GM12874 (cell line): ENCODE data around the gene RESF1.

Experiments used
- TF ChIP-seq, protein P1 (sequence below): IDR thresholded peaks from 2 replicates; pipeline ENCODE4 v1.5.1; 2011; ENCODE audit warnings: low read depth, mild to moderate bottlenecking, control low read depth, low read length, moderate library complexity; ENCODE audit not compliant: insufficient read depth

RESF1 gene

DNA sequence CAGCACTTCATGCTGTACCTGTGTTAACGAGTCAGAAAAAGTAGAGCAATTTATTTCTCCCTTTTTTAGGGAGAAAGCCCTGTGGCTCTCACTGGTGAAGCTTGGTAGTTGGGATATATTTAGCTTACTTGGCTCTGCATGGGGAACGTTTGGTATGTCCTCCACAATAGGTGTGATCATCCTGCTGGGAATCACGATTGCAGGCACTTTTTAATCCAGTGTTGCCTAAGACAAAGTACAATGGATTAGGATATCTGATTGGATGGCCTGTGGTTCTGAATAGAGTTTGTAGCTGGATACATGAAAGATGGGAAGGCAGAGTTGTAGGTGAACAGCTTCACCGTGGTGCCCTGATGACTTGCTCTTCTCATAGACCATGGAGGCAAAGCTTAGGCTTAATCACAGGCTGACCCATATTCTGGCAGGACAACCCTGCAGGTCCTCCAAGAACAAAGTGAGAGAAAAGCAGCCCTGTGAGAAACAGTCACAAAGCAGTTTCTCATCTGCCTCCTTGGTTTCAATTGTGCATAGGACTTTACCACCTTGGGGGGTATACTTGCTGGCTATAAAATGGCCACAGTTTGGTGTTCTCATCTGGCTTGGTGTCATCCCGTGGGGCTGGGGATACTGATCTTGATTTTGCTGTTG, 7.5 kb downstream of the RESF1 start:
- TF ChIP-seq, protein P1, sequence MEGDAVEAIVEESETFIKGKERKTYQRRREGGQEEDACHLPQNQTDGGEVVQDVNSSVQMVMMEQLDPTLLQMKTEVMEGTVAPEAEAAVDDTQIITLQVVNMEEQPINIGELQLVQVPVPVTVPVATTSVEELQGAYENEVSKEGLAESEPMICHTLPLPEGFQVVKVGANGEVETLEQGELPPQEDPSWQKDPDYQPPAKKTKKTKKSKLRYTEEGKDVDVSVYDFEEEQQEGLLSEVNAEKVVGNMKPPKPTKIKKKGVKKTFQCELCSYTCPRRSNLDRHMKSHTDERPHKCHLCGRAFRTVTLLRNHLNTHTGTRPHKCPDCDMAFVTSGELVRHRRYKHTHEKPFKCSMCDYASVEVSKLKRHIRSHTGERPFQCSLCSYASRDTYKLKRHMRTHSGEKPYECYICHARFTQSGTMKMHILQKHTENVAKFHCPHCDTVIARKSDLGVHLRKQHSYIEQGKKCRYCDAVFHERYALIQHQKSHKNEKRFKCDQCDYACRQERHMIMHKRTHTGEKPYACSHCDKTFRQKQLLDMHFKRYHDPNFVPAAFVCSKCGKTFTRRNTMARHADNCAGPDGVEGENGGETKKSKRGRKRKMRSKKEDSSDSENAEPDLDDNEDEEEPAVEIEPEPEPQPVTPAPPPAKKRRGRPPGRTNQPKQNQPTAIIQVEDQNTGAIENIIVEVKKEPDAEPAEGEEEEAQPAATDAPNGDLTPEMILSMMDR: no peak

DNA sequence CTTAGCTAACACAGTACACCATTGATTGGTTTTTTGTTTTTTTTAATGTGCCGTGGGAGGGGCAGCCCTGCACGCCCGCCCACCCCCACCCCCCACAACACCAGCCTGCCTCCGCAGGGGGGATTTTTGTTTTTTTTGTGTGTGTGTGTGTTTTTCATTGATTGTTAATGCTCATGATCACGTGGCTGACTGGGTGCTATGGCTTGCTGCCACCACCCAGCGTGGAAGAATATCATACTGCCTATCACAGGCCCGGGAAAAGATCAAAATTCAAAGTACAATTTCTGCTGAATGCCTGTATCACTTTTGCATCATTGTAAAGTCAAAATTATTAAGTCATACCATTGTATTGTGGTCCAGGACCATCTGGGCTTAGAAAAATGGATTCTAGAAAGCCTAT, 8.3 kb downstream of the RESF1 start:
- TF ChIP-seq, protein P1: no peak

DNA sequence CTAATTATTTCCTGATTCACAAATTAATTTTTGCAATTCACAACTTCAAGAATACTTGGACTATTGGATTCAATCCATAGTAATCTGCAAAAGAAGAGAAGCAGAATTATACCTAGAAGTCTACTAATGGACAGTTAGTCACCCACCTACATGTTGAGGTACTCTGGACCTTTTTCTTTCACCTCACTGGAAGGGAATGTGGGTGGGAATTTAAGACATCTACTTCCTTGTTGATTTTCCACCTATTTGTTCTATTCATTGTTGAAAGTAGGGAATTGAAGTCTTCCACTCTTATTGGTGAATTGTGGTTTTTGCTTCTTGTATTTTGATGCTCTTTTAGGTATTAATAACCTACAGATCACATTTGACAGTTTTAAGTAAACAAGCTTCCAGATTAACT, 11.0 kb downstream of the RESF1 start:
- TF ChIP-seq, protein P1: no peak

DNA sequence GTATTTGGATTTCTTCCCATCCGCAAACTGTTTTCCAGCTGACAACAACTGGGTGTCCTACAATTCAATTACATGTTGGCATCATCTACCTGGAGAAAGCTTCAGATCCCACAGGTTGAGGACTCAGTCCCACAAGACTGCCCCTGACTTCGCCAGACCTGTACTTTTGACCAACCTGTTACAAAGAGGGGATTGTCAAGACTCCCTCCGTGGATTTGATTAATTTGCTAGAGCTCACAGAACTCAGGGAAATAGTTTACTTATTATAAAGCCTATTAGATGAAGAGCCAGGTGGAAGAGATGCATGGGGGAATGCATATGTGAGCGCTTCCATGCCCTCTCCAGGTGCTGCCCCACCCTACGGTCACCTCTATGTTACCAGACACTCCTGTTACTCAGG, 14.6 kb downstream of the RESF1 start:
- TF ChIP-seq, protein P1: no peak

DNA sequence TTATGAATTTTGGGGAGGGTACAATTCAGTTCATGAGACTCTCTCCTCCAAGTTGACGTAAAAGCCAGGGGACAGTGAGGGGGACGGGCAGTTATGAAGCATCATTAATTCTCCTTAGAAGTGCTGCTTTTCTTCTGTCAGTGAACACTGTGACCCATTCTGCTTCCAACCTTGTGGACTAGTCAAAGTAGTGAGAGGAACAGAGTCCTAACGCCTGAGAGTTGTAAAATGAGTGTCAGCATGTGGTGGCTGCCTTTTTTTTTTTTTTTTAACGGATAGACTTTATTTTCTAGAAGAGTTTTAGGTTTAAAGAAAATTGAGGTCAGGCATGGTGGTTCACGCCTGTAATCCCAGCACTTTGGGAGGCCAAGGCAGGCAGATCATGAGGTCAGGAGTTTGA, 15.5 kb downstream of the RESF1 start:
- TF ChIP-seq, protein P1: no peak

DNA sequence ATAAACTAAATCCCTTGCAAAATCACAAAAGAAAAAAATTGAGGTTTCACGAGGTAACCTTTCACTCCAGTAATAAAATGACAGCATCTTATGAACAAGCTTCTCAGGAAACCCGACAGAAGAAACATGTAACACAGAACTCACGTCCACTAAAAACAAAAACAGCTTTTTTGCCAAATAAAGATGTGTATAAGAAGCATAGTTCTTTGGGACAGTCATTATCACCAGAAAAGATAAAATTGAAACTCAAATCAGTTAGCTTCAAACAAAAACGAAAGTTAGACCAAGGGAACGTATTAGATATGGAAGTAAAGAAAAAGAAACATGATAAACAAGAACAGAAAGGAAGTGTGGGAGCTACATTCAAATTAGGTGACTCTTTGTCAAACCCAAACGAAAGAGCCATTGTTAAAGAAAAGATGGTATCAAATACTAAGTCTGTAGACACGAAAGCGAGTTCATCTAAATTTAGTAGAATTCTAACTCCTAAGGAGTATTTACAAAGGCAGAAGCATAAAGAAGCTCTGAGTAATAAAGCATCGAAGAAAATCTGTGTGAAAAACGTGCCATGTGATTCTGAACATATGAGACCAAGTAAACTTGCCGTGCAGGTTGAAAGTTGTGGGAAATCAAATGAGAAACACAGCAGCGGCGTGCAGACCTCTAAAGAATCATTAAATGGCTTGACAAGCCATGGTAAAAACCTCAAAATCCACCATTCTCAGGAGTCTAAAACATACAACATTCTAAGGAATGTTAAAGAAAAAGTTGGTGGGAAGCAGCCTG, 25.8 kb downstream of the RESF1 start:
- TF ChIP-seq, protein P1: no peak

DNA sequence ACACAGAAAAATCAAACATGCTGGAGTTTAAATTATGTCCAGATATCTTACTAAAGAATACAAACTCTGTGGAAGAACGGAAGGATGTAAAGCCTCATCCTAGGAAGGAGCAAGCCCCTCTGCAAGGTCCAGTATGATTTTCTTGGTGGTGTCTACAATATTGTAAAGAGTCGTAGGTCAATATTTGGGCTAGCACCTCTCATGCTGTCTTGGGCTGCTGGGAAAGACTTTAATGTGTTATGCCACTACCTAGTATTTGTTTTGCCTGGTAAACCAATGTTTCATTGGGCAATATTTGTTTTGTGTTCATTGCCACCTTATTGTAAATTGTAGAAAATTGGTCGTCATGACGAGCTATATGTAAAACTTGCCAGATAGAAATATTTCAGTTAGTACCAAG, 26.6 kb downstream of the RESF1 start:
- TF ChIP-seq, protein P1: no peak
